Epithelial cell of proximal tubule (primary cell): ENCODE results near the gene PEDS1. TPM values are rescaled to one million over a fixed set of nuclear protein-coding genes. Genes with fewer than 3 reads are reported as not detected.
"Not testable (repeated sequence)": the region's sequence is repeated elsewhere in the genome, so short reads cannot be mapped to it uniquely, and the experiment has no call there.

ENCODE experiments used
- DNase-seq: peaks from one replicate; pipeline ENCODE4 v3.0.0-alpha.2; 2011; ENCODE audit warnings: low read depth
- H3K4me3 ChIP-seq: 2 replicates; pipeline ENCODE4 v1.5.1; 2011; ENCODE audit warnings: low read depth, mild to moderate bottlenecking, low read length
- total RNA-seq: library from RNA; depleted of rRNA; stranded (reverse); fragments of >200 nt; gene quantifications from 2 replicates; pipeline ENCODE4 v1.2.3, GENCODE V29; 2015
- TF ChIP-seq, protein P1 (sequence below): conservative IDR thresholded peaks from 2 replicates; pipeline ENCODE4 v1.5.1; 2012; ENCODE audit warnings: low read depth, mild to moderate bottlenecking, low read length

PEDS1 gene
- total RNA-seq, 1 donor from 2014 or later, result 43.2 TPM

- peak overlapping the region; percentile 72 for H3K4me3 ChIP-seq
- DNase-seq, result no peak
- TF ChIP-seq, protein P1, sequence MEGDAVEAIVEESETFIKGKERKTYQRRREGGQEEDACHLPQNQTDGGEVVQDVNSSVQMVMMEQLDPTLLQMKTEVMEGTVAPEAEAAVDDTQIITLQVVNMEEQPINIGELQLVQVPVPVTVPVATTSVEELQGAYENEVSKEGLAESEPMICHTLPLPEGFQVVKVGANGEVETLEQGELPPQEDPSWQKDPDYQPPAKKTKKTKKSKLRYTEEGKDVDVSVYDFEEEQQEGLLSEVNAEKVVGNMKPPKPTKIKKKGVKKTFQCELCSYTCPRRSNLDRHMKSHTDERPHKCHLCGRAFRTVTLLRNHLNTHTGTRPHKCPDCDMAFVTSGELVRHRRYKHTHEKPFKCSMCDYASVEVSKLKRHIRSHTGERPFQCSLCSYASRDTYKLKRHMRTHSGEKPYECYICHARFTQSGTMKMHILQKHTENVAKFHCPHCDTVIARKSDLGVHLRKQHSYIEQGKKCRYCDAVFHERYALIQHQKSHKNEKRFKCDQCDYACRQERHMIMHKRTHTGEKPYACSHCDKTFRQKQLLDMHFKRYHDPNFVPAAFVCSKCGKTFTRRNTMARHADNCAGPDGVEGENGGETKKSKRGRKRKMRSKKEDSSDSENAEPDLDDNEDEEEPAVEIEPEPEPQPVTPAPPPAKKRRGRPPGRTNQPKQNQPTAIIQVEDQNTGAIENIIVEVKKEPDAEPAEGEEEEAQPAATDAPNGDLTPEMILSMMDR, result no peak
These were observed 19.0 kb upstream of the PEDS1 start for GRCh38 chr20:50172347-50173013.

GRCh38 chr20:50170549-50171220 is 17.2 kb upstream of the PEDS1 start:
- no peak for DNase-seq
- TF ChIP-seq, protein P1, result no peak
- no peak overlapping the region for H3K4me3 ChIP-seq

GRCh38 chr20:50169329-50169823 is 15.9 kb upstream of the PEDS1 start:
- TF ChIP-seq, protein P1, result peak; percentile 99
- H3K4me3 ChIP-seq, result no peak overlapping the region
- no peak for DNase-seq

DNA sequence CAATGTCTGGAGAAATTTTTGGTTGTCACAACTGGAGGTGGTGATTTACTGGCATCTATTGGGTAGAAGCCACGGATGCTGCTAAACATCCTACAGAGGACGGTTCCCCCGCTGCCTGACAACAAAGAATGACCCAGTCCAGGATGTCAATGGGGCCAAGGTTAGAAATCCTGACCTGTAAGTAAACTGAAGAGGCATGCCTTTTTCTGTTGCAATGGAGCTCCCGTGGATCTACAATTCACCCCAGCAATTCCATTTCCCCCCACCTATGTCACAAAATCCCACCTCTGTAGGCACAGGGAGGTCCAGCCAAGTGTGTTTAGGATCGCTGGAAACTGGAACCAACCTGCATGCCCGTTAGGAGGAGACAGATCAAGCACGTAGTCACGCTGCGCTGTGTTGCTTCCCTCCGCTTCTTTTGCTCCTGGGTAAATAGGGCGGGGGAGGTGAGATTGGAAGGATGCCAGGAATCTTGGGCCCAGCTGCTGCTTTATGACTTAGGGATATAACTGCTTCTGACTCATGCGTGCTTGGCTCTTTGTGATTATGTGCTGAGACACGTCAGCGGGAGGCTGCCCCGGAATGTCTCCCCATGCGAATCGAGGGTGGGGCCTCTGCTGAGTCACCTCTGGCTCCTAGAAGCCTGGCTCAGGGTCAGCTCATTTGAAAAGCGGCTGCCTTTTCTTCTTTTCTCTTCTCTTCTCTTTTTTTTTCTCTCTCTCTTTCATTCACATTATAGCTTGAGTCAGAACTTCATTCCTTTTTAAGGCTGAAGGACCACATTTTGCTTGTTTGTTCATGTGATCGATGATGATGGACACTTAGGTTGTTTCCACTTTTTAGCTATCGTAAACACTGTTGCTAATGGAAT is 12.4 kb upstream of the PEDS1 start:
- peak overlapping the region; percentile 45 for H3K4me3 ChIP-seq
- TF ChIP-seq, protein P1, result no peak
- DNase-seq, result peak; percentile 99

- DNase-seq, result no peak
- TF ChIP-seq, protein P1, result no peak
- H3K4me3 ChIP-seq, result no peak overlapping the region
These were observed 10.2 kb upstream of the PEDS1 start for GRCh38 chr20:50163570-50164317.

- H3K4me3 ChIP-seq, DNase-seq: not testable (repeated sequence)
These were observed 8.0 kb upstream of the PEDS1 start for GRCh38 chr20:50161494-50161893.
